ENCODE data around the gene SSH3.

Gene SSH3

DNA sequence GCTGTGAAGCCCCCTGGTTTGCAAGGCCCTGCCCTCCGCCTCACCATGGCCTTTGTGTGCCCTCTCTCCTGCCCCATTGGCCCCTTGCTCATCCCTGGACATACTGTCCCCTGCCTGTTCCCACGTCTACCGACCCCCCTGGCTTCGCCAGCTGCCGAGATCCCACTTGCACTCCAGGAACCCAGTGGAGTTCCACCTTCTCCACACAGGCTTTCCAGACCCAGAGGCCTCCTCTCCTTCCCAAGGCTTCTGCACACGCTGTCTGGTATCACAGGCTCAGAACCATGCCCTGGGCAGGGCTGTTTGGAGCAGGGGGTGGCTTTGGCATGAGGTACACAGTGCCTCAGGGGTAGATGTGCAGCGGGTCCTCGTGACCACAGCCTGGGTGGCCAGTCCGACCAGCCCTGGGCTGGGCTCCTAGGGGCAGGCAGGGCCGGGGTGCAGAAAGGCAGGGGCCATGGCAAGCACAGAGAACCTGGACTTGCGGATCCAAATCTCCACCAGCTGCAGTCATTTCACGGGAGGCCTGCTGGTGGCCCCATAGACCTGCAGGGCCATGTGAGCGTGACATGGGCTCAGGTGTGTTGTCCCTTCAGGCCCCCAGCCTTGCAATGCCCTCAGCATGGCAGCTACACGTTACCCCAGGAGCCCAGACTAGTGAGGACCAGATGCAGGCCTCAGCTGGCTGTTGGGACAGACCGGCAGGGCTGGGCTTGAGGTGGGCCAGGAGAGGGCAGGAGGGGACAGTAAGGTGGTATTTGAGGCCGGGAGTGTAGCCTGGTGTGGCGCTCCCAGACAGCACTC lies 27.5 kb upstream of the SSH3 start:
- no peaks in the 10 kb centered on the region for H4K20me1 ChIP-seq (ENCODE audit: low read depth, low read length)
- H3K4me2 ChIP-seq (ENCODE audit: low read depth, low read length, poor library complexity, severe bottlenecking) = peak overlapping the region; percentile 73
- H3F3A ChIP-seq (ENCODE audit: insufficient read depth) = peaks cover 19% of the 10 kb centered on the region
- no peak for TF ChIP-seq EZH2phosphoT487 (conservative IDR thresholded peaks at IDR 0.05; ENCODE audit: low read length)
- TF ChIP-seq, protein P1, sequence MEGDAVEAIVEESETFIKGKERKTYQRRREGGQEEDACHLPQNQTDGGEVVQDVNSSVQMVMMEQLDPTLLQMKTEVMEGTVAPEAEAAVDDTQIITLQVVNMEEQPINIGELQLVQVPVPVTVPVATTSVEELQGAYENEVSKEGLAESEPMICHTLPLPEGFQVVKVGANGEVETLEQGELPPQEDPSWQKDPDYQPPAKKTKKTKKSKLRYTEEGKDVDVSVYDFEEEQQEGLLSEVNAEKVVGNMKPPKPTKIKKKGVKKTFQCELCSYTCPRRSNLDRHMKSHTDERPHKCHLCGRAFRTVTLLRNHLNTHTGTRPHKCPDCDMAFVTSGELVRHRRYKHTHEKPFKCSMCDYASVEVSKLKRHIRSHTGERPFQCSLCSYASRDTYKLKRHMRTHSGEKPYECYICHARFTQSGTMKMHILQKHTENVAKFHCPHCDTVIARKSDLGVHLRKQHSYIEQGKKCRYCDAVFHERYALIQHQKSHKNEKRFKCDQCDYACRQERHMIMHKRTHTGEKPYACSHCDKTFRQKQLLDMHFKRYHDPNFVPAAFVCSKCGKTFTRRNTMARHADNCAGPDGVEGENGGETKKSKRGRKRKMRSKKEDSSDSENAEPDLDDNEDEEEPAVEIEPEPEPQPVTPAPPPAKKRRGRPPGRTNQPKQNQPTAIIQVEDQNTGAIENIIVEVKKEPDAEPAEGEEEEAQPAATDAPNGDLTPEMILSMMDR (IDR thresholded peaks at IDR 0.05; ENCODE audit: insufficient read depth, low read length, poor library complexity, severe bottlenecking) = no peak
- H3K9me2 ChIP-seq (replicated peaks; ENCODE audit: insufficient read depth, low read length) = no peaks in the 10 kb centered on the region
- no peak overlapping the region for H3K4me3 ChIP-seq (ENCODE audit: insufficient read depth, low read length, poor library complexity, severe bottlenecking)
- H3K36me3 ChIP-seq (ENCODE audit: low read length) = peaks cover 3% of the 10 kb centered on the region; the same call in 1 of the 2 replicates
- no peaks in the 10 kb centered on the region for H3K27me3 ChIP-seq (ENCODE audit: low read length)
- peak overlapping the region; percentile 97 for H3K27ac ChIP-seq (ENCODE audit: low read depth, low read length)
- H2AFZ ChIP-seq (ENCODE audit: low read depth, low read length, severe bottlenecking) = no peak overlapping the region
- H3K9me3 ChIP-seq (ENCODE audit: insufficient read depth, low read length) = no peaks in the 10 kb centered on the region
- peaks cover 83% of the 10 kb centered on the region for H3K79me2 ChIP-seq (ENCODE audit: insufficient read depth, low read length)
- H3K9ac ChIP-seq (ENCODE audit: low read length) = 0 out of 2 replicates have a peak overlapping the region, but pooled peaks have one; percentile 0

GRCh38 chr11:67276781-67277230 lies 26.5 kb upstream of the SSH3 start:
- Histone ChIP-seq H3K27me3 (ENCODE audit: low read length) (no peaks in the 10 kb centered on the region), H3F3A (ENCODE audit: insufficient read depth) (peaks cover 18% of the 10 kb centered on the region), H3K36me3 (ENCODE audit: low read length) (peaks cover 3% of the 10 kb centered on the region; the same call in 1 of the 2 replicates), H3K9me3 (ENCODE audit: insufficient read depth, low read length) (no peaks in the 10 kb centered on the region), H3K4me2 (ENCODE audit: low read depth, low read length, poor library complexity, severe bottlenecking) (peak overlapping the region; percentile 73), H2AFZ (ENCODE audit: low read depth, low read length, severe bottlenecking) (no peak overlapping the region), H3K9ac (ENCODE audit: low read length) (peak overlapping the region; percentile 73), H3K27ac (ENCODE audit: low read depth, low read length) (peak overlapping the region; percentile 97), H3K9me2 (replicated peaks; ENCODE audit: insufficient read depth, low read length) (no peaks in the 10 kb centered on the region), H4K20me1 (ENCODE audit: low read depth, low read length) (no peaks in the 10 kb centered on the region), H3K79me2 (ENCODE audit: insufficient read depth, low read length) (peaks cover 73% of the 10 kb centered on the region), H3K4me3 (ENCODE audit: insufficient read depth, low read length, poor library complexity, severe bottlenecking) (peak overlapping the region; percentile 28)
- no peak for TF ChIP-seq EZH2phosphoT487 (conservative IDR thresholded peaks at IDR 0.05; ENCODE audit: low read length)
- TF ChIP-seq, protein P1 (IDR thresholded peaks at IDR 0.05; ENCODE audit: insufficient read depth, low read length, poor library complexity, severe bottlenecking) = peak; percentile 20

GRCh38 chr11:67277231-67277961 lies 25.9 kb upstream of the SSH3 start:
- H3F3A ChIP-seq (ENCODE audit: insufficient read depth) = peaks cover 18% of the 10 kb centered on the region
- TF ChIP-seq, protein P1 (IDR thresholded peaks at IDR 0.05; ENCODE audit: insufficient read depth, low read length, poor library complexity, severe bottlenecking) = no peak
- no peak for TF ChIP-seq EZH2phosphoT487 (conservative IDR thresholded peaks at IDR 0.05; ENCODE audit: low read length)
- no peaks in the 10 kb centered on the region for H4K20me1 ChIP-seq (ENCODE audit: low read depth, low read length)
- H3K4me3 ChIP-seq (ENCODE audit: insufficient read depth, low read length, poor library complexity, severe bottlenecking) = peak overlapping the region; percentile 28
- H3K27me3 ChIP-seq (ENCODE audit: low read length) = no peaks in the 10 kb centered on the region
- no peaks in the 10 kb centered on the region for H3K9me2 ChIP-seq (replicated peaks; ENCODE audit: insufficient read depth, low read length)
- H2AFZ ChIP-seq (ENCODE audit: low read depth, low read length, severe bottlenecking) = no peak overlapping the region
- H3K9ac ChIP-seq (ENCODE audit: low read length) = peak overlapping the region; percentile 73
- H3K4me2 ChIP-seq (ENCODE audit: low read depth, low read length, poor library complexity, severe bottlenecking) = peak overlapping the region; percentile 73
- peak overlapping the region; percentile 97 for H3K27ac ChIP-seq (ENCODE audit: low read depth, low read length)
- peaks cover 67% of the 10 kb centered on the region for H3K79me2 ChIP-seq (ENCODE audit: insufficient read depth, low read length)
- H3K9me3 ChIP-seq (ENCODE audit: insufficient read depth, low read length) = no peaks in the 10 kb centered on the region
- peaks cover 3% of the 10 kb centered on the region; the same call in 1 of the 2 replicates for H3K36me3 ChIP-seq (ENCODE audit: low read length)

All from SU-DHL-6 (cell line).